A673 (cell line): ENCODE data around the gene SRXN1. TPM values are rescaled to one million over a fixed set of nuclear protein-coding genes. Genes with fewer than 3 reads are reported as not detected.

Source experiments
- BruUV-seq: library from RNA; stranded (reverse); fragments of 400-500 nt; replicated peaks from 2 replicates; lab custom pipeline; 2021; lab: Mats Ljungman, UMichigan
- CTCF ChIA-PET: fragments of 300-600 bp; sonication (Branson Sonifier 250); formaldehyde crosslinking; loops from one replicate; lab custom pipeline; 2022; ENCODE audit warnings: antibody characterized with exemption; lab: Charles Lee
- POLR2A ChIA-PET: fragments of 300-600 bp; sonication (Branson Sonifier 250); formaldehyde crosslinking; loops from one replicate; lab custom pipeline; 2022; ENCODE audit warnings: antibody characterized with exemption; ENCODE audit not compliant: low non-redundant PET; lab: Charles Lee
- DNase-seq: peaks from one replicate; pipeline ENCODE4 v3.0.0-alpha.2; 2015; ENCODE audit warnings: low spot score
- H3K27ac ChIP-seq: fragments of 200-600 bp; sonication (generic); 2 replicates; pipeline ENCODE4 v1.5.1; 2016; ENCODE audit warnings: mixed run types, low read depth, mild to moderate bottlenecking, mixed read lengths, antibody characterized with exemption, low read length; ENCODE audit not compliant: poor library complexity, severe bottlenecking
- H3K27me3 ChIP-seq: fragments of 200-600 bp; sonication (generic); replicated peaks from 2 replicates; pipeline ENCODE4 v1.6.1; 2017; ENCODE audit warnings: mixed run types, low read depth, mild to moderate bottlenecking, mixed read lengths, antibody characterized with exemption, low read length; ENCODE audit not compliant: insufficient read depth, poor library complexity
- H3K36me3 ChIP-seq: fragments of 200-600 bp; sonication (generic); 2 replicates; pipeline ENCODE4 v1.6.1; 2016; ENCODE audit warnings: mixed run types, mild to moderate bottlenecking, mixed read lengths, antibody characterized with exemption, low read length; ENCODE audit not compliant: insufficient read depth, poor library complexity, severe bottlenecking
- H3K4me1 ChIP-seq: fragments of 200-600 bp; sonication (generic); 2 replicates; pipeline ENCODE4 v1.6.1; 2017; ENCODE audit warnings: mixed run types, mild to moderate bottlenecking, mixed read lengths, antibody characterized with exemption, low read length; ENCODE audit not compliant: insufficient read depth, poor library complexity, severe bottlenecking
- H3K4me3 ChIP-seq: fragments of 200-600 bp; sonication (generic); 2 replicates; pipeline ENCODE4 v1.5.1; 2016; ENCODE audit warnings: low read depth, mixed run types, mild to moderate bottlenecking, mixed read lengths, low read length; ENCODE audit not compliant: poor library complexity, severe bottlenecking
- H3K9me3 ChIP-seq: fragments of 200-600 bp; sonication (generic); 2 replicates; pipeline ENCODE4 v1.6.1; 2016; ENCODE audit warnings: mixed run types, low read depth, mild to moderate bottlenecking, mixed read lengths, antibody characterized with exemption, low read length; ENCODE audit not compliant: poor library complexity, severe bottlenecking
- CTCF ChIP-seq: fragments of 300-800, 200-600 bp; sonication (generic); conservative IDR thresholded peaks from 2 replicates; pipeline ENCODE4 v1.5.1; 2017; ENCODE audit warnings: low read depth, mild to moderate bottlenecking, antibody characterized with exemption, low read length, moderate library complexity, mixed read lengths
- EZH2 ChIP-seq: fragments of 200-600 bp; sonication (generic); IDR thresholded peaks from 2 replicates; pipeline ENCODE4 v1.6.1; 2017; ENCODE audit warnings: borderline replicate concordance, low read depth, mild to moderate bottlenecking, mixed read lengths, antibody characterized with exemption, low read length; ENCODE audit not compliant: poor library complexity, severe bottlenecking
- intact Hi-C: fragments of 100-400 bp; cut with micrococcal nuclease; formaldehyde crosslinking; loops from one replicate; pipeline ENCODE4 v1.10.0; 2022; ENCODE audit not compliant: unreplicated experiment
- total RNA-seq: library from RNA; stranded (reverse); gene quantifications from 2 replicates; pipeline ENCODE4 v1.2.3, GENCODE V29; 2021

SRXN1 gene
- total RNA-seq, 1 experiment from 2014 or later = 11.5 TPM

DNA sequence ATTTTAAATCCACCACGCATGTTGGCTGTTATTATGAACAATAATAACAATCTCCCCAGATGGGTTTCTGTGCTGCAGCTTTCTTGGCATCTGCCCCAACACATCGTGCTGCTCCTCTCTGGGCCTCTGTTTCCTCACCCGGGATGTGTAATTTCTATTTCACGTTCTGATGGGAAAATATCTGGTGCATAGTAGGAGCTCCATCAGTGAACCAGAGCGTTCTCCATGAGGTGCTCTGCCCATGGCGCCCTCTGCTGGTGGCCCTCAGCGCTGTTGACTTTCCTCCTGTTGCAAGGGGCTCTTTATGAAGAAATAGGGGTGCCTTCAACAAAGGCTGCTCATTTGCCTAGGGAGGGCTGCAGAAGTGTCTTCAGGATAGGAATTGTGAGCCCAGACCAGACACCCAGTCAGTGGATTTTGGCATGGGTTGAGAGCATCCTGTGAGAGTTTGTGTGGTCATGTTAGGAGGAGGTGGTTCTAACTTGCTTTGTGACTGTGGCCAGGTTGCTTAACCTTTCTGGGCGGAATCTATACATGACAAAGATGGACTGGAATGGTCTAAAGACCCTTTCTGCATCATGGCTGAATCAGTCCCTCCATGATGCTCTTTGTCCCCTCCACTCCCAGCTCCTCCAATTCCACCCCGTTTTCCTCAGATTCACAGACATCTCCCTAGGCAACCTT, 14.5 kb upstream of the SRXN1 start:
- CTCF ChIA-PET = interaction anchor here (0.5 to 1.2 kb wide), 3 partner anchors 22 to 313 kb away, joined by 5 to 8 read pairs (median 6); no protein-coding TSS in a partner anchor
- BruUV-seq = no TSS peak
- intact Hi-C loops = no loop called here
- no peaks in the 10 kb centered on the region for H3K9me3 ChIP-seq
- H3K27ac ChIP-seq = no peak overlapping the region
- no peak overlapping the region for H3K4me3 ChIP-seq
- H3K4me1 ChIP-seq = no peaks in the 10 kb centered on the region
- H3K27me3 ChIP-seq = peaks cover 42% of the 10 kb centered on the region
- POLR2A ChIA-PET = no interaction called here
- H3K36me3 ChIP-seq = no peaks in the 10 kb centered on the region
- DNase-seq = peak; percentile 53
- TF ChIP-seq CTCF (peak; percentile 98), EZH2 (no peak)

DNA sequence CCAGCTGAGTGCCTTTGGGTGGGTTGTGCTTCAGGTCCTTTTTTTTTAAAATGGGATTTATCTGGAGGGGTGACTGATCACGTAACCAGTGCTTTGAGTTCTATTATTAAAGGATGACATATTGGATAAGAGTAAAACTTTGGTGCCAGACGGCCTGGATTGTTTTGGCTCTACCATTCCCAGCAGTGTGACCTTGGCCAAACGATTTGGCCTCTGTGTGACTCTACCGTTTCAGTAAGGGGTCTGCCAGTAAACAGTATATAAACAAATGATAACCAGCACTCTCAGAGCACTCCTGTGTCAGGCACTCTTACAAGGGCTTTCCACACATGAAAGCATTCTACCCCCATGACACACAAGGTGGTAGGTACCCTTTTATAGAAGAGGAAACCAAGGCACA, 13.9 kb upstream of the SRXN1 start:
- intact Hi-C loops = no loop called here
- no TSS peak for BruUV-seq
- POLR2A ChIA-PET = no interaction called here

DNA sequence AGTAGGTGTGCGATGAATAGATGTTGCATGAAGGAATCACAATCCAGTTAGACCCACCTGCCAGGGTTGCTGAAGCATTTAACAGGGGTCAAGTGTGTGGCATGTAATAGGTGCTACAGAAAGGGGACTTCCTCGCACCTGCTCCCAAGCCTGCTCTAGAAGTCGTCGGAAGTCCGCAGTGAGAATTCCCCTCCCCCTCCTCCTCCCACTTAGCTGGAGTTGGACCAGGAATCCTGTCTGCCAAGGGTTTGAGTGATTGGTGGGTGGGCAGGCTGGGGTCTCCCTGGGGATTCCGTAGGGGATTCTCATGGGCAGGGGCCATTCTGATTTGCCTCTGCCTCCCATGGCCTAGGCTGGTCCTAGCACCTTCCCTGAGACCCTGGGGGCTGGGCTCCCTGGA, 12.3 kb upstream of the SRXN1 start:
- no TSS peak for BruUV-seq
- DNase-seq = no peak
- intact Hi-C loops = no loop called here
- ChIA-PET POLR2A (no interaction called here), CTCF (no interaction called here)
- Histone ChIP-seq H3K27me3 (peaks cover 55% of the 10 kb centered on the region), H3K9me3 (no peaks in the 10 kb centered on the region), H3K36me3 (no peaks in the 10 kb centered on the region), H3K27ac (no peak overlapping the region), H3K4me1 (no peaks in the 10 kb centered on the region), H3K4me3 (no peak overlapping the region)
- TF ChIP-seq EZH2 (no peak), CTCF (no peak)

More for the DNA sequence above, 13.9 kb upstream of the SRXN1 start:
- Histone ChIP-seq H3K9me3 (no peaks in the 10 kb centered on the region), H3K4me3 (no peak overlapping the region), H3K27me3 (peaks cover 44% of the 10 kb centered on the region), H3K4me1 (no peaks in the 10 kb centered on the region), H3K36me3 (no peaks in the 10 kb centered on the region), H3K27ac (no peak overlapping the region)
- TF ChIP-seq EZH2 = no peak
- TF ChIP-seq CTCF = no peak
- no peak for DNase-seq
- CTCF ChIA-PET = interaction anchor here (0.5 to 1.2 kb wide), 3 partner anchors 21 to 312 kb away, joined by 5 to 8 read pairs (median 6); no protein-coding TSS in a partner anchor
